ENCODE measurements around the gene GLYATL1.

GLYATL1 gene

GRCh38 chr11:58927393-58928106, 11.7 kb upstream of the GLYATL1 start:
- DNase-seq = no peak

- DNase-seq = no peak
Observed at GRCh38 chr11:58928107-58928499, 11.2 kb upstream of the GLYATL1 start.

GRCh38 chr11:58928691-58929090, 10.6 kb upstream of the GLYATL1 start:
- no peak for DNase-seq

GRCh38 chr11:58930926-58931325, 8.4 kb upstream of the GLYATL1 start:
- no peak for DNase-seq

- no peak for DNase-seq
Observed at GRCh38 chr11:58933661-58934060, 5.6 kb upstream of the GLYATL1 start.

- no peak for DNase-seq
Observed at GRCh38 chr11:58934945-58935513, 4.3 kb upstream of the GLYATL1 start.

- no peak for DNase-seq
Observed at GRCh38 chr11:58938398-58938797, 890 bp upstream of the GLYATL1 start.

- no peak for DNase-seq
Observed at GRCh38 chr11:58940028-58940427, 740 bp downstream of the GLYATL1 start.

- DNase-seq = no peak
Observed at GRCh38 chr11:58941838-58942237, 2.5 kb downstream of the GLYATL1 start.

GRCh38 chr11:58945663-58946062, 6.4 kb downstream of the GLYATL1 start:
- DNase-seq = no peak

- DNase-seq = no peak
Observed at GRCh38 chr11:58949184-58949583, 9.9 kb downstream of the GLYATL1 start.

GRCh38 chr11:58957922-58958321, 18.6 kb downstream of the GLYATL1 start:
- no peak for DNase-seq

- DNase-seq = no peak
Observed at GRCh38 chr11:58958500-58958899, 19.2 kb downstream of the GLYATL1 start.

- no peak for DNase-seq
Observed at GRCh38 chr11:58963551-58964104, 24.3 kb downstream of the GLYATL1 start.

- no peak for DNase-seq
Observed at GRCh38 chr11:58965246-58965985, 26.1 kb downstream of the GLYATL1 start.

GRCh38 chr11:58968251-58968711, 29.0 kb downstream of the GLYATL1 start:
- DNase-seq = no peak

- no peak for DNase-seq
Observed at GRCh38 chr11:58977470-58977869, 38.2 kb downstream of the GLYATL1 start.

GRCh38 chr11:58979222-58979621, 39.9 kb downstream of the GLYATL1 start:
- no peak for DNase-seq

GRCh38 chr11:58980159-58980843, 41.0 kb downstream of the GLYATL1 start:
- no peak for DNase-seq

GRCh38 chr11:58992489-58992888, 53.2 kb downstream of the GLYATL1 start:
- DNase-seq = no peak

- DNase-seq = no peak
Observed at GRCh38 chr11:58994171-58994570, 54.9 kb downstream of the GLYATL1 start.

GRCh38 chr11:58998480-58999290, 59.4 kb downstream of the GLYATL1 start:
- DNase-seq = no peak
